ENCODE data around the gene SNAP23. TPM values are rescaled to one million over a fixed set of nuclear protein-coding genes. Genes with fewer than 3 reads are reported as not detected.
A peak's percentile ranks its signal among the peaks of the same experiment; 100 is the strongest.

The SNAP23 gene
- total RNA-seq (2013) = 139 TPM
- polyA plus RNA-seq (100 to 1,000 TPM; 104 to 198 (median 187) TPM), polyA minus RNA-seq (46.6 and 74.0 TPM in 2 replicates), total RNA-seq (33.2 to 178 (median 117) reads per million in 11 experiments)

DNA sequence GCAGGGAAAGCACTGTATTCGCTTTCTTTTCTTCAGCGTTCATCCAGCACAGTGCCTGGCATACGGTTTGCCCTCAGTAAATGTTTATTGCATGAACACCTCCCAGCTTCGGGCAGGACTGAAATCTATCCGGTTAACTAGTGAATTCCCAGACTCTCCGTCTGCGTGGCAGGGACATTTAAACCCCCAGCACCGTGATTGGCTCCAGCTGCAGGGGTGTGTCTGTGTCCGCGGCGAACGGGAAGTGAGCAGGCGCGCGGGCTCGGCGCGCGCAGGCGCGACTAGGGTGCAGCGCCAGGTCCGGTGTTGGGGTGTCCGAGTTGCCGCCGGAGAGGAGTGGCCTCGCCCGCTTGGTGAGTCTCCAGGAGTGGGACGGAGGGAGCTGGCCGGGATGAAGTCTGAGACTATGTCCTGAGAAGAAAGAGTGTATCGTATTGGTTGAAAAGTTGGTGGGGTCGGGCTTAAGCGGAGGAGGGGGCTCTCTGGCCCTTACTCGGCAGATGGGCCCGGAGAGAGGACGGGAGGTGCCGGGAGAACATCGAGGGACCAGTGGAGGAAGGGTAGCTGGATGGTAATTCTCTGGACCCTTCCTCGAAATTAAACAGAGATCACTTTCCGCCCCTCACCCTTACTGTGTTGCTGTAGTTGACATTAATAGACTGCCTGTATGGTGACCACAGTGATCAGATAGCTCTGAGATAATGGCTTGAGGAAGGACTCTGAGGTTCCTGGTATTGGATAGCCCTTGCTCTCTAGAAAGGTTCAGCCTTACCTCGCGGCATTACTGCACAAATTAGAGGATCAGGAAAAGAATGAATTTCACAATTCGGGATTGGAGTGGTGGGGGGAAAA lies at the start of gene SNAP23:
SNAP23 (plus strand) TSS at position 274 of the 852 bp plus-strand sequence. CDS start 16,213 bp downstream, outside the sequence.
- TF ChIP-seq, protein P1, sequence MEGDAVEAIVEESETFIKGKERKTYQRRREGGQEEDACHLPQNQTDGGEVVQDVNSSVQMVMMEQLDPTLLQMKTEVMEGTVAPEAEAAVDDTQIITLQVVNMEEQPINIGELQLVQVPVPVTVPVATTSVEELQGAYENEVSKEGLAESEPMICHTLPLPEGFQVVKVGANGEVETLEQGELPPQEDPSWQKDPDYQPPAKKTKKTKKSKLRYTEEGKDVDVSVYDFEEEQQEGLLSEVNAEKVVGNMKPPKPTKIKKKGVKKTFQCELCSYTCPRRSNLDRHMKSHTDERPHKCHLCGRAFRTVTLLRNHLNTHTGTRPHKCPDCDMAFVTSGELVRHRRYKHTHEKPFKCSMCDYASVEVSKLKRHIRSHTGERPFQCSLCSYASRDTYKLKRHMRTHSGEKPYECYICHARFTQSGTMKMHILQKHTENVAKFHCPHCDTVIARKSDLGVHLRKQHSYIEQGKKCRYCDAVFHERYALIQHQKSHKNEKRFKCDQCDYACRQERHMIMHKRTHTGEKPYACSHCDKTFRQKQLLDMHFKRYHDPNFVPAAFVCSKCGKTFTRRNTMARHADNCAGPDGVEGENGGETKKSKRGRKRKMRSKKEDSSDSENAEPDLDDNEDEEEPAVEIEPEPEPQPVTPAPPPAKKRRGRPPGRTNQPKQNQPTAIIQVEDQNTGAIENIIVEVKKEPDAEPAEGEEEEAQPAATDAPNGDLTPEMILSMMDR (IDR thresholded peaks at IDR 0.05) = no peak

DNA sequence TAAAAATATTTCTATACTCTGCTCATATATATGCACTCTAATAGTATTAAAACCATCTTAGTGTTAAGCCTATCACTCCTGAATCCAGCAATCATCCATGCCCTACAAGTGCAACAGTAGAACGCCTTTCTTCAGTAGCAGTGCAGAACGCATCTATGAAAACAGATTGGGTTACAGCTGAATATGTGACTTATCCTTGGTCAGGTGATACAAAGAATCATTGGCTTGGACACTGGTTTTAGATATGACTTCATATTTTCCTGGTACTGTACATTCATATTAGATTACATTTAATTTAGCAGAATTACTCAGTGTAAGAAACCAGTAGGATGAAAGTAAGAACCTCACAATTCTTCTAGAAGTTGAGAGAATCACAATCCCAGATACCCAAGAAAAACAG lies 47.8 kb upstream of the SNAP23 start:
- peak overlapping the region in 1 of 2 donors; percentile 14 for H3K27ac ChIP-seq (ENCODE audit: low read depth in 1 of 2, low read length in 2 of 2)
- H3K9ac ChIP-seq (ENCODE audit: insufficient read depth, low read length, poor library complexity, severe bottlenecking) = no peak overlapping the region
- no peaks in the 10 kb centered on the region for H3K9me3 ChIP-seq (replicated peaks in 1 of 2; ENCODE audit: control insufficient read depth in 1 of 2, insufficient read depth in 1 of 2, low read length in 2 of 2)
- Mint-ChIP-seq H3K36me3 (peaks cover 77 to 89% of the 10 kb centered on the region in 2 donors), H3K27ac (no peak overlapping the region), H3K9me3 (no peaks in the 10 kb centered on the region), H3K27me3 (ENCODE audit: low read depth in 3 of 3) (no peaks in the 10 kb centered on the region), H3K4me1 (no peaks in the 10 kb centered on the region), H3K4me3 (no peak overlapping the region)
- DNase-seq = no peak
- no peak overlapping the region for H3K4me2 ChIP-seq (replicated peaks; ENCODE audit: extremely low read depth, low read length, poor library complexity, severe bottlenecking)
- peaks cover 55% of the 10 kb centered on the region for H3K79me2 ChIP-seq (ENCODE audit: insufficient read depth, low read length)
- no peaks in the 10 kb centered on the region for H3K27me3 ChIP-seq (ENCODE audit: control insufficient read depth in 2 of 2, insufficient read depth in 2 of 2, low read length in 2 of 2)
- no CpG with 5 or more reads among the region's 2 CpGs for WGBS (ENCODE audit: insufficient coverage)
- H3K36me3 ChIP-seq (replicated peaks in 1 of 2; ENCODE audit: control insufficient read depth in 1 of 2, insufficient read depth in 2 of 2, low read length in 2 of 2) = peaks cover 93 to 97% of the 10 kb centered on the region in 2 donors
- intact Hi-C loops (cut with micrococcal nuclease) = no loop called here
- H4K20me1 ChIP-seq (ENCODE audit: insufficient read depth, low read length) = peaks cover 95% of the 10 kb centered on the region
- H2AFZ ChIP-seq (ENCODE audit: insufficient read depth, low read depth, low read length, poor library complexity, severe bottlenecking) = no peak overlapping the region
- TF ChIP-seq, protein P1 (IDR thresholded peaks at IDR 0.05) = no peak
- no peaks in the 10 kb centered on the region for H3K4me1 ChIP-seq (ENCODE audit: control insufficient read depth in 1 of 2, insufficient read depth in 2 of 2, low read length in 2 of 2)
- no peak overlapping the region for H3K4me3 ChIP-seq (replicated peaks in 1 of 3; ENCODE audit: low read depth in 2 of 3, low read length in 3 of 3)

More for the DNA sequence above, at the start of gene SNAP23:
- Mint-ChIP-seq H3K9me3 (no peaks in the 10 kb centered on the region), H3K4me1 (peaks cover 72% of the 10 kb centered on the region), H3K27ac (peak within 1 kb of the TSS; percentile 88 to 99 (median 95)), H3K4me3 (peak within 1 kb of the TSS; percentile 100), H3K27me3 (ENCODE audit: low read depth in 3 of 3) (peaks cover 0 to 4% (median 0%) of the 10 kb centered on the region in 3 donors), H3K36me3 (peaks cover 8 to 16% of the 10 kb centered on the region in 2 donors)
- Histone ChIP-seq H3K4me2 (replicated peaks; ENCODE audit: extremely low read depth, low read length, poor library complexity, severe bottlenecking) (peak within 1 kb of the TSS; percentile 95), H3K36me3 (replicated peaks in 1 of 2; ENCODE audit: control insufficient read depth in 1 of 2, insufficient read depth in 2 of 2, low read length in 2 of 2) (peaks cover 2 to 8% of the 10 kb centered on the region in 2 donors), H3K4me1 (ENCODE audit: control insufficient read depth in 1 of 2, insufficient read depth in 2 of 2, low read length in 2 of 2) (peaks cover 71 to 79% of the 10 kb centered on the region in 2 donors), H3K9ac (ENCODE audit: insufficient read depth, low read length, poor library complexity, severe bottlenecking) (peak within 1 kb of the TSS; percentile 75), H3K79me2 (ENCODE audit: insufficient read depth, low read length) (peaks cover 88% of the 10 kb centered on the region), H3K4me3 (replicated peaks in 1 of 3; ENCODE audit: low read depth in 2 of 3, low read length in 3 of 3) (peak within 1 kb of the TSS; percentile 93 to 98 (median 96)), H4K20me1 (ENCODE audit: insufficient read depth, low read length) (peaks cover 39% of the 10 kb centered on the region), H3K27ac (ENCODE audit: low read depth in 1 of 2, low read length in 2 of 2) (peak within 1 kb of the TSS; percentile 59 to 82), H3K9me3 (replicated peaks in 1 of 2; ENCODE audit: control insufficient read depth in 1 of 2, insufficient read depth in 1 of 2, low read length in 2 of 2) (no peaks in the 10 kb centered on the region), H3K27me3 (ENCODE audit: control insufficient read depth in 2 of 2, insufficient read depth in 2 of 2, low read length in 2 of 2) (no peaks in the 10 kb centered on the region), H2AFZ (ENCODE audit: insufficient read depth, low read depth, low read length, poor library complexity, severe bottlenecking) (peak within 1 kb of the TSS; percentile 90)
- DNase-seq = peak; percentile 82 to 88 (median 87)
- WGBS (ENCODE audit: insufficient coverage) = under 1% methylated on average over 38 of the region's 43 CpGs
- intact Hi-C loops (cut with micrococcal nuclease) = loop anchor here (2.0 to 10.0 kb wide), 2 partner anchors 53 to 429 kb away; partner anchors contain the start of genes HAUS2 (in 2 of the 2), LRRC57 (in 2 of the 2) and TTBK2 (in 1 of the 2)

All from CD14-positive monocyte (primary cell).